Measurements from ENCODE around the gene OPN1MW3.
"Not testable (repeated sequence)": the region's sequence is repeated elsewhere in the genome, so short reads cannot be mapped to it uniquely, and the experiment has no call there.

OPN1MW3 gene

GRCh38 chrX:154257282-154257681 is at the start of gene OPN1MW3:
OPN1MW3 (plus strand) TSS chrX:154257582; CDS start chrX:154257620, 38 bp downstream.
- not testable (repeated sequence) for DNase-seq (ENCODE audit: low read depth)

- not testable (repeated sequence) for DNase-seq (ENCODE audit: low read depth)
Observed at GRCh38 chrX:154209670-154210418, 47.5 kb upstream of the OPN1MW3 start.

- DNase-seq (ENCODE audit: low read depth): not testable (repeated sequence)
Observed at GRCh38 chrX:154211057-154211456, 46.3 kb upstream of the OPN1MW3 start.

- DNase-seq (ENCODE audit: low read depth): not testable (repeated sequence)
Observed at GRCh38 chrX:154211499-154211898, 45.9 kb upstream of the OPN1MW3 start.

GRCh38 chrX:154219456-154219855 is 37.9 kb upstream of the OPN1MW3 start, which contains the start of gene OPN1MW2:
OPN1MW2 (plus strand) TSS chrX:154219756; CDS start chrX:154219816, 60 bp downstream.
- not testable (repeated sequence) for DNase-seq (ENCODE audit: low read depth)

GRCh38 chrX:154225292-154225691 is 32.1 kb upstream of the OPN1MW3 start:
- DNase-seq (ENCODE audit: low read depth): not testable (repeated sequence)

GRCh38 chrX:154226706-154227105 is 30.7 kb upstream of the OPN1MW3 start:
- DNase-seq (ENCODE audit: low read depth): not testable (repeated sequence)

GRCh38 chrX:154231443-154231842 is 25.9 kb upstream of the OPN1MW3 start:
- DNase-seq (ENCODE audit: low read depth): not testable (repeated sequence)

GRCh38 chrX:154233620-154234019 is 23.8 kb upstream of the OPN1MW3 start:
- DNase-seq (ENCODE audit: low read depth): not testable (repeated sequence)

- not testable (repeated sequence) for DNase-seq (ENCODE audit: low read depth)
Observed at GRCh38 chrX:154238939-154239559, 18.3 kb upstream of the OPN1MW3 start.

- DNase-seq (ENCODE audit: low read depth): not testable (repeated sequence)
Observed at GRCh38 chrX:154239982-154240503, 17.3 kb upstream of the OPN1MW3 start.

- DNase-seq (ENCODE audit: low read depth): not testable (repeated sequence)
Observed at GRCh38 chrX:154247377-154248045, 9.9 kb upstream of the OPN1MW3 start.

- not testable (repeated sequence) for DNase-seq (ENCODE audit: low read depth)
Observed at GRCh38 chrX:154248076-154248475, 9.3 kb upstream of the OPN1MW3 start.

- DNase-seq (ENCODE audit: low read depth): not testable (repeated sequence)
Observed at GRCh38 chrX:154258711-154259110, 1.3 kb downstream of the OPN1MW3 start.

GRCh38 chrX:154263072-154263471 is 5.7 kb downstream of the OPN1MW3 start:
- not testable (repeated sequence) for DNase-seq (ENCODE audit: low read depth)

- DNase-seq (ENCODE audit: low read depth): not testable (repeated sequence)
Observed at GRCh38 chrX:154269245-154269644, 11.9 kb downstream of the OPN1MW3 start.

- DNase-seq (ENCODE audit: low read depth): not testable (repeated sequence)
Observed at GRCh38 chrX:154284489-154285338, 27.3 kb downstream of the OPN1MW3 start.

- not testable (repeated sequence) for DNase-seq (ENCODE audit: low read depth)
Observed at GRCh38 chrX:154286406-154286805, 29.0 kb downstream of the OPN1MW3 start.

- DNase-seq (ENCODE audit: low read depth): no peak
Observed at GRCh38 chrX:154294791-154295574, 37.6 kb downstream of the OPN1MW3 start, which contains the start of gene TEX28. TEX28 (minus strand) TSS chrX:154295124; CDS start chrX:154292117, 3,007 bp downstream.

- DNase-seq (ENCODE audit: low read depth): no peak
Observed at GRCh38 chrX:154295664-154296310, 38.4 kb downstream of the OPN1MW3 start, which contains the start of gene TKTL1. TKTL1 (plus strand) TSS chrX:154295795; CDS start chrX:154295860, 65 bp downstream.
